Measurements from ENCODE around the gene HECW1.

HECW1 gene

GRCh38 chr7:43078794-43079193, 33.7 kb upstream of the HECW1 start:
- Histone ChIP-seq H3K27ac (ENCODE audit: low read length, poor library complexity, severe bottlenecking) (no peak overlapping the region), H3K36me3 (ENCODE audit: control insufficient read depth in 1 of 2, insufficient read depth in 2 of 2, low read depth in 1 of 2, low read length in 2 of 2) (no peaks in the 10 kb centered on the region), H3K4me2 (ENCODE audit: low read length, poor library complexity, severe bottlenecking) (no peak overlapping the region), H2AK5ac (ENCODE audit: low read length, severe bottlenecking) (no peak overlapping the region), H3K4ac (ENCODE audit: low read depth in 1 of 2, low read length in 2 of 2) (no peak overlapping the region), H3K18ac (ENCODE audit: low read depth in 1 of 2, low read length in 2 of 2) (no peak overlapping the region), H3K9me3 (ENCODE audit: control insufficient read depth, low read length) (no peaks in the 10 kb centered on the region), H2BK15ac (ENCODE audit: low read depth, poor library complexity, severe bottlenecking) (no peak overlapping the region), H3K4me1 (ENCODE audit: control insufficient read depth, insufficient read depth, low read depth, low read length) (no peaks in the 10 kb centered on the region), H3K23ac (ENCODE audit: low read length in 2 of 2) (no peak overlapping the region), H4K8ac (ENCODE audit: low read length) (no peak overlapping the region), H3K14ac (ENCODE audit: low read length in 2 of 2) (no peak overlapping the region), H3K79me1 (replicated peaks; ENCODE audit: low read length, poor library complexity, severe bottlenecking) (no peaks in the 10 kb centered on the region), H3K27me3 (ENCODE audit: control insufficient read depth in 1 of 2, insufficient read depth in 1 of 2, low read length in 2 of 2) (peaks cover 0 to 13% of the 10 kb centered on the region in 2 experiments), H4K91ac (ENCODE audit: low read length) (no peak overlapping the region), H2BK120ac (ENCODE audit: low read depth, low read length) (no peak overlapping the region), H3K9ac (ENCODE audit: low read length) (no peak overlapping the region), H2BK5ac (ENCODE audit: low read depth, low read length, poor library complexity, severe bottlenecking) (no peak overlapping the region), H2AFZ (ENCODE audit: low read depth, low read length) (no peak overlapping the region), H3K4me3 (ENCODE audit: insufficient read depth in 1 of 2, low read depth in 1 of 2, low read length in 2 of 2) (no peak overlapping the region), H2BK12ac (ENCODE audit: low read length in 2 of 2) (no peak overlapping the region)
- WGBS: 71% methylated on average over 6 of the region's 6 CpGs
- DNase-seq: no peak

GRCh38 chr7:43081603-43082002, 30.8 kb upstream of the HECW1 start:
- H4K8ac ChIP-seq (ENCODE audit: low read length): no peak overlapping the region
- H3K4me1 ChIP-seq (ENCODE audit: control insufficient read depth, insufficient read depth, low read depth, low read length): no peaks in the 10 kb centered on the region
- H3K4me2 ChIP-seq (ENCODE audit: low read length, poor library complexity, severe bottlenecking): no peak overlapping the region
- H3K23ac ChIP-seq (ENCODE audit: low read length in 2 of 2): no peak overlapping the region
- no peak for DNase-seq
- H3K14ac ChIP-seq (ENCODE audit: low read length in 2 of 2): no peak overlapping the region
- H3K18ac ChIP-seq (ENCODE audit: low read depth in 1 of 2, low read length in 2 of 2): no peak overlapping the region
- H3K79me1 ChIP-seq (replicated peaks; ENCODE audit: low read length, poor library complexity, severe bottlenecking): no peaks in the 10 kb centered on the region
- no peak overlapping the region for H2AFZ ChIP-seq (ENCODE audit: low read depth, low read length)
- no peak overlapping the region for H2BK120ac ChIP-seq (ENCODE audit: low read depth, low read length)
- H3K9ac ChIP-seq (ENCODE audit: low read length): no peak overlapping the region
- H3K9me3 ChIP-seq (ENCODE audit: control insufficient read depth, low read length): no peaks in the 10 kb centered on the region
- H3K27ac ChIP-seq (ENCODE audit: low read length, poor library complexity, severe bottlenecking): no peak overlapping the region
- no peaks in the 10 kb centered on the region for H3K36me3 ChIP-seq (ENCODE audit: control insufficient read depth in 1 of 2, insufficient read depth in 2 of 2, low read depth in 1 of 2, low read length in 2 of 2)
- no peak overlapping the region for H3K4me3 ChIP-seq (ENCODE audit: insufficient read depth in 1 of 2, low read depth in 1 of 2, low read length in 2 of 2)
- H2BK5ac ChIP-seq (ENCODE audit: low read depth, low read length, poor library complexity, severe bottlenecking): no peak overlapping the region
- H4K91ac ChIP-seq (ENCODE audit: low read length): no peak overlapping the region
- no peak overlapping the region for H2BK12ac ChIP-seq (ENCODE audit: low read length in 2 of 2)
- H3K27me3 ChIP-seq (ENCODE audit: control insufficient read depth in 1 of 2, insufficient read depth in 1 of 2, low read length in 2 of 2): peaks cover 0 to 28% of the 10 kb centered on the region in 2 experiments
- H2BK15ac ChIP-seq (ENCODE audit: low read depth, poor library complexity, severe bottlenecking): no peak overlapping the region
- H3K4ac ChIP-seq (ENCODE audit: low read depth in 1 of 2, low read length in 2 of 2): no peak overlapping the region
- 89% methylated on average over 4 of the region's 4 CpGs for WGBS
- peak overlapping the region; percentile 43 for H2AK5ac ChIP-seq (ENCODE audit: low read length, severe bottlenecking)

- no peak overlapping the region for H4K91ac ChIP-seq (ENCODE audit: low read length)
- 79% methylated on average over 2 of the region's 2 CpGs for WGBS
Observed at GRCh38 chr7:43083106-43083505, 29.3 kb upstream of the HECW1 start.

GRCh38 chr7:43085017-43085416, 27.4 kb upstream of the HECW1 start:
- Histone ChIP-seq H3K23ac (ENCODE audit: low read length in 2 of 2) (no peak overlapping the region), H2BK120ac (ENCODE audit: low read depth, low read length) (no peak overlapping the region), H3K27ac (ENCODE audit: low read length, poor library complexity, severe bottlenecking) (no peak overlapping the region), H3K36me3 (ENCODE audit: control insufficient read depth in 1 of 2, insufficient read depth in 2 of 2, low read depth in 1 of 2, low read length in 2 of 2) (no peaks in the 10 kb centered on the region), H4K8ac (ENCODE audit: low read length) (no peak overlapping the region), H2AFZ (ENCODE audit: low read depth, low read length) (no peak overlapping the region), H3K18ac (ENCODE audit: low read depth in 1 of 2, low read length in 2 of 2) (no peak overlapping the region), H3K14ac (ENCODE audit: low read length in 2 of 2) (no peak overlapping the region), H2AK5ac (ENCODE audit: low read length, severe bottlenecking) (no peak overlapping the region), H2BK15ac (ENCODE audit: low read depth, poor library complexity, severe bottlenecking) (no peak overlapping the region), H3K4me3 (ENCODE audit: insufficient read depth in 1 of 2, low read depth in 1 of 2, low read length in 2 of 2) (no peak overlapping the region), H3K79me1 (replicated peaks; ENCODE audit: low read length, poor library complexity, severe bottlenecking) (no peaks in the 10 kb centered on the region), H3K9me3 (ENCODE audit: control insufficient read depth, low read length) (peaks cover 6% of the 10 kb centered on the region), H3K27me3 (ENCODE audit: control insufficient read depth in 1 of 2, insufficient read depth in 1 of 2, low read length in 2 of 2) (peaks cover 0 to 21% of the 10 kb centered on the region in 2 experiments), H3K4me1 (ENCODE audit: control insufficient read depth, insufficient read depth, low read depth, low read length) (no peaks in the 10 kb centered on the region), H2BK12ac (ENCODE audit: low read length in 2 of 2) (no peak overlapping the region), H3K9ac (ENCODE audit: low read length) (no peak overlapping the region), H2BK5ac (ENCODE audit: low read depth, low read length, poor library complexity, severe bottlenecking) (no peak overlapping the region), H4K91ac (ENCODE audit: low read length) (no peak overlapping the region), H3K4ac (ENCODE audit: low read depth in 1 of 2, low read length in 2 of 2) (no peak overlapping the region), H3K4me2 (ENCODE audit: low read length, poor library complexity, severe bottlenecking) (no peak overlapping the region)
- DNase-seq: no peak
- WGBS: 83% methylated on average over 1 of the region's 2 CpGs

More at GRCh38 chr7:43083106-43083505, 29.3 kb upstream of the HECW1 start:
- Histone ChIP-seq H3K36me3 (ENCODE audit: control insufficient read depth in 1 of 2, insufficient read depth in 2 of 2, low read depth in 1 of 2, low read length in 2 of 2) (no peaks in the 10 kb centered on the region), H2BK5ac (ENCODE audit: low read depth, low read length, poor library complexity, severe bottlenecking) (no peak overlapping the region), H3K18ac (ENCODE audit: low read depth in 1 of 2, low read length in 2 of 2) (no peak overlapping the region), H3K9me3 (ENCODE audit: control insufficient read depth, low read length) (peaks cover 2% of the 10 kb centered on the region), H3K9ac (ENCODE audit: low read length) (no peak overlapping the region), H4K8ac (ENCODE audit: low read length) (no peak overlapping the region), H3K4ac (ENCODE audit: low read depth in 1 of 2, low read length in 2 of 2) (no peak overlapping the region), H2BK15ac (ENCODE audit: low read depth, poor library complexity, severe bottlenecking) (no peak overlapping the region), H2AFZ (ENCODE audit: low read depth, low read length) (no peak overlapping the region), H3K4me2 (ENCODE audit: low read length, poor library complexity, severe bottlenecking) (no peak overlapping the region), H3K79me1 (replicated peaks; ENCODE audit: low read length, poor library complexity, severe bottlenecking) (no peaks in the 10 kb centered on the region), H3K23ac (ENCODE audit: low read length in 2 of 2) (no peak overlapping the region), H2BK120ac (ENCODE audit: low read depth, low read length) (no peak overlapping the region), H2BK12ac (ENCODE audit: low read length in 2 of 2) (no peak overlapping the region), H3K14ac (ENCODE audit: low read length in 2 of 2) (no peak overlapping the region), H3K27ac (ENCODE audit: low read length, poor library complexity, severe bottlenecking) (no peak overlapping the region), H3K4me1 (ENCODE audit: control insufficient read depth, insufficient read depth, low read depth, low read length) (no peaks in the 10 kb centered on the region), H3K27me3 (ENCODE audit: control insufficient read depth in 1 of 2, insufficient read depth in 1 of 2, low read length in 2 of 2) (peaks cover 0 to 28% of the 10 kb centered on the region in 2 experiments), H2AK5ac (ENCODE audit: low read length, severe bottlenecking) (no peak overlapping the region), H3K4me3 (ENCODE audit: insufficient read depth in 1 of 2, low read depth in 1 of 2, low read length in 2 of 2) (no peak overlapping the region)
- DNase-seq: no peak
